GM08714 (cell line): ENCODE results near the gene ARRB1.

Source experiments
- H3K4me3 ChIP-seq: fragments of 200-500 bp; sonication (Bioruptor generic); 2 replicates; pipeline ENCODE4 v1.5.1; 2014; ENCODE audit warnings: mild to moderate bottlenecking, low read length, inconsistent platforms
- ZNF274 ChIP-seq: IDR thresholded peaks from 2 replicates; pipeline ENCODE4 v1.6.1; 2012; ENCODE audit warnings: mild to moderate bottlenecking, low read depth, low read length

The ARRB1 gene

DNA sequence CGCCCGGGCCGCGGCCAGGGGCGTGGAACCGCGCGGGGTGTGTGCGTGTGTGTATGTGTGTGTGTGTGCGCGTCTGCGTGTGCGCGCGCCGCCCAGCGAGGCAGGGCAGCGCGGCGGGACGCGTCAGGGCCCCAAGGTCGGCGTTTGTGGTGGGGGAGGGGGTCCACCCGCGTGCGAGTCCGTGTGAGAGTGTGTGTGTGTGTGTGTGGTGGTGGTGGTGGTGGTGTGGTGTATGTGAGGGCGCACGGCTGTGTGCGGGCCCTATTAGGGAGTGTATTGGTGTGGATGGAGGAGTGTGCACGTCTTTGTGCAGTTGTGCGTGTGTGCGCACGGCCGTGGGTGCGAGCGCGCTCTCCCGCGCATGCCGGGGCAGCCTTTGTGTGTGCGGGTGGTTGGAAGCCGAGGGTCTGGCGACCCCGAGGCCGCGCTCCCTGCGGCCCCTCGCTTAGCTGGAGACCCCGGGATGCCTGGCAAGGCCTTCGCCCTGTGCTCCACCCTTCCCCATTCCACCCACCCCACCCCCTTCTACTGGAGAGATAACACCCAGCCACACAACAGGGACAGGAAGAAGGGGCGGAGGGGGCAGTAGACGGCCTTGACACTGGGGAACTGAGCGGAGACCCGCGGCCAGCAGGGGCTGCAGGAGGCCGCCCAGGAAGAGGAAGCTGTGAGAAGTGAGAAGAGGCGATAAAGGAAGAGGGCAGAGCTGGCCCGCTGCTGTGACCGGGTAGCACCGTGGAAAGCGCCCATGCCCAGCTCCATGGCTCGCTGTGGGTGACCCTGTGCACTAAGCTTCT lies 528 bp upstream of the ARRB1 start:
- TF ChIP-seq ZNF274, result no peak
- peak overlapping the region; percentile 65; the same call in 1 of the 2 replicates for H3K4me3 ChIP-seq

DNA sequence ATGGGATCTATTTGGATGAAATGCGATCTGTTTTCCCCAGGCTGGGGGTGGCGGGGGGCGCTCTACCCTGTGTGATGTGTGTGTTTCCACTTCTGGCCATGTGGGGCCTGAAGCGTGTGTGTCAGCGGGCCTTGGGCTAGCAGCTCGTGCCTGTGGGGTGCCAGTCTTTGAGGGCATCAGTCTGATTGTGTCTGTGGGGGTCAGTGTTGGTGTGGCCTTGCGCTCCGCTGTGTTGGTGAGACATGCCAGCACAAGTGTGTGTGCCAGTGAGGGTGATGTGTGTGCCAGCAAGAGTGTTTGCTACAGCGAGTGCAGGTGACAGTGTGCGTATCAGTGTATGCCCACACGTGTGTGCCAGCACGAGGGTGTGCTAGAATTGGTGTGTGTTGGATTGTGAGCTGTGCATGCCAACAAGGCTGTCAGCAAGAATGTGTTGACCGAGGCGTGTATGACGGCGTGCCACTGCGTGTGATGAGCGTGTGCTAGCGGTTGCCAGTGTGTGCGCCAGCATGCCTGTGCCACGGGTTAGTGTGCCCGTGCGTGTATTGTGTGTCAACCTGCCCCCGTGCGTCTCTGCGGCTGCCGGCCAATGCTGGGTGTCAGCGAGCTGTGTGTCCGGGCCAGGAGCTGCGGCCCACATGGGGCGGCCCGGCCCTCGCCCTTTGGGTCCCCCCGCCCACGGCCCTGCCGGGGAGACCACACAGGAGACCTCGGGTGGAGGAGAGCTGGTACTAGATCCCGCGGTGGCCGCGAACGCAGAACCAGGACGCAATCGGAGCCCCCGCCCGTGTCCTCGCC lies 519 bp downstream of the ARRB1 start:
- no peak for TF ChIP-seq ZNF274
- H3K4me3 ChIP-seq, result peak overlapping the region; percentile 48; the same call in 1 of the 2 replicates

GRCh38 chr11:75350122-75350742 lies 1.2 kb downstream of the ARRB1 start:
- TF ChIP-seq ZNF274, result no peak

DNA sequence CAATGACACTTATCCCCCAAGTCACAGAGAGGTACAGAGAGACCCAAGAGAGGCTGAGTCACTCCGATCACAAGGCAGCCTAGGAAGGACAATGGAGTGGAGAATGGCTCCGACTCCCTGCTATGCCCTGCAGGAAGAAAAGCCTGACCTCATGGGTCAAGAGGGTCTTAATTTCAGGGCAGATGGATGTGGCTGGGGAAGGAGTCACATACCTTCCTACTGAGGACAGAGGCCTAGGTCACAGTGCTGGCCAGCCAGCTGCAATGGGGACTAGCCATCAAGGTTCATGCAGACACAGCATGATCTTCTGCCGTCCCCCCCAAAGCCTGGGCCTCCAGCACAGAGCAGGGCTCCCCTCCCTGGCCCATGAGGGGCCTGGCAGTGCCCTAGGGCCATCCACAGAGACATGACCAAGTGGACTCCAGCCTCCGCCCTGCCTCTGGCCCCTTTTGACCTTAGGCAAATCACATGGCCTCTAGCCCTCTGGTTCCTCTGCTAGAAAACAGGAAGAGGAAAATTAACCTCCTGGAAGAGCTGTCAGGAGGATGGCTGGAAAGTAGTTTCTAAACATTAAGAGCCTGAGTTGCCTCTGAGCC lies 1.8 kb downstream of the ARRB1 start:
- no peak for TF ChIP-seq ZNF274
- no peak overlapping the region for H3K4me3 ChIP-seq

More at GRCh38 chr11:75350122-75350742, 1.2 kb downstream of the ARRB1 start:
- no peak overlapping the region for H3K4me3 ChIP-seq

GRCh38 chr11:75347781-75348566 lies 3.5 kb downstream of the ARRB1 start:
- TF ChIP-seq ZNF274, result no peak
- H3K4me3 ChIP-seq, result no peak overlapping the region

- H3K4me3 ChIP-seq, result no peak overlapping the region
- TF ChIP-seq ZNF274, result no peak
These were observed 4.4 kb downstream of the ARRB1 start for GRCh38 chr11:75346912-75347647.

DNA sequence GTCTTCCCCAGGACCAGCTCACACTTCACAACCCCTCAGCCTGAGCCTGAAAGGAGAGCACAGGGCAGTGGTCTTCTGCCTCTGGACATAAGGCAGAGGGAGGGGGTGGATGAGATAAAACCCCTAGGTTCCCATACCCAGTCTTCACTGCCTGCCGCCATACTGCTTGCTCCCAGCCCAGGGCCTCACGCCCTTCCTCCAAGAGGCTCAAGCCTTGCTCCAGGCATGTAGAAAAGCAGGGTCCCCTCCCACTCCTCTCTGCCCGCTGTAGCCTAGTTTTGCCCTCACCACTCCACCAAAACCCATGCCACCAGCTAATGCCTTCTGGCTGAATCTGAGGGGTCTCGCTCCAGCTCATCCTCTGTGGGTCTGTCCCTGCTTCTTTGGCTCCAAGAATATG lies 5.2 kb downstream of the ARRB1 start:
- no peak for TF ChIP-seq ZNF274

DNA sequence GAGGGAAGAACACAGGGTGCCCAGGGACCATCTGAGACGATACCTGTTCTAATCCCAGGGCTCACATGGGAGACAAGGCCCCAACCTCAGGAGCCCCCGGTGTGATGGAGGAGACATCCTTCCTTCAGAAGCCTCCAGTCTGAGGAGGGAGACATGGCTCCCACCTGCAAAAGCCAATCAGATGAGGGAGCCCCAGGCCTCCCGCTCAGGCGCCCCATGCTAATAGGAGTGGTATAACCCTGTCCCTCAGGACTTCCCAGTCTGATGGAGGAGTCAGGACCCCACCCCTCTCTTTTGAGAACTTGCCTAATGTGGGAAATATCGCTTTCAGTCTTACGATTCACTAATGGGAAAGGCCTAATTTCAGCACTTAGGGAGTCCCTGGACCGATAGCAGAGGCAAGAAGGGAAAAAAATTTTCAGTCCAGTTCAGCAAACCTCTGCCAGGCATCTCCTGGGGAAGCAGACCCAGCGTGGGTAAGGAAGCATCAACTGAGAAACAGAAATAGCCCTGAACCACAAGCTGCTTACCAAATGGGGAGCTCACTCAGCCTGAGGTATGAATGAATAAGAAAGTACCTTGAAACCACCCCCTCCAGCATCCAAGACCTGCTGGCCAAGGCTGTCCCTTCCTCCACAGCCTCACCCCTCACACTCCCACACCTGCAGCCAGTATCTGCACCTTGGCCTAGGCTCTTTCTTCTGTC lies 5.9 kb downstream of the ARRB1 start:
- no peak for TF ChIP-seq ZNF274
- no peak overlapping the region for H3K4me3 ChIP-seq

More for the DNA sequence above, 5.2 kb downstream of the ARRB1 start:
- H3K4me3 ChIP-seq, result no peak overlapping the region

DNA sequence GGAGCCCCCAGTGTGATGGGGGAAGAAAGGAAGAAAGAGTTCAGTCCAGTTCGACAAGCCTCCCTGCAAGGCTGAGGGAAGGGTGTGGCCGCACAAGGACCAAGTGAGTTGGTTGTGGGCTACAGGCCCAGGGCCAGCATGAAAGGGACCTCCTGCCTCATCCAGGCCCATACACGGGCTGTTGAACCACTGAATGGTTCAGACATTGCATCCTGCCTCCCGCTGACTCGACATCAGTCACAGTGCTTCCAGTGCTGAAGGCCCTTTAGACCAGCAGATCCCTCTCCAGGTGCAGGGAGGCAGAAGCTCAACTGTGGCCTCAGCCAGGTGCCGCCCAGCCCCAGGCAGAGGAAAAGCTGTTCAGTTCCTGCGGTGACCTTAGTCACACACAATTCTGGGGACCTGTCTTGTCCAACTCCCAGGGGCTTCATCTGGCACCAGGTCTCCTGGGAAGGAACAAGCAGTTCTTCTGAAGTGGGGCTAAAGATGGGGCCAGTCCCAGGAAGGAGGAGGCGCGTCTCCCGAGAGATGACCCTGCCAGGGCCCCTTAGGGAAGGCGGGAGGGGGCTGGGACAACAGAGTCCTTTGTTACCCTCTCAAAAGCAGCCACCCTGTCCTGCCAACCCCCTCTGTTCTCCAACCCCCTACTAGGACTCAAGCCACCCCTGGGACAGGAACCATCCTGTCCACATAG lies 6.6 kb downstream of the ARRB1 start:
- no peak overlapping the region for H3K4me3 ChIP-seq
- TF ChIP-seq ZNF274, result no peak

DNA sequence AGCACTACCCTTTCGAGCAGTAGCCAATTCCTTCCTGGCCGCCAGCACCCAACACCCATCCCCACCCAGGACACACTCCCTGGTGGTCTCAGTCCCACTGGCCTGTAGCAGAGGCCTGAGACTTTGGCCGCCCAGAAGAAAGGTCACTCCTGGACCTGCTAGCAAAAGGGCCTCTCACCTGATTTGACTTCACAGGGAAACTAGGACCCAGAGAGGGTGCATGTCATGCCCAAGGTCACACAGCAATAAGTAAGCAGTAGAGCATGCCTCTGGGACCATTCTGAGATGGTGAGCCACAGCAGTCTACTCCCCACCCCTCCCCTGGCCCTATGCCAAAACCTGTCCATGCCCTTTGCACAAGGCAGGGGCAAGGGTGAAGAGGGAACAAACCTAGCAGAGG lies 7.3 kb downstream of the ARRB1 start:
- H3K4me3 ChIP-seq, result no peak overlapping the region
- TF ChIP-seq ZNF274, result no peak

DNA sequence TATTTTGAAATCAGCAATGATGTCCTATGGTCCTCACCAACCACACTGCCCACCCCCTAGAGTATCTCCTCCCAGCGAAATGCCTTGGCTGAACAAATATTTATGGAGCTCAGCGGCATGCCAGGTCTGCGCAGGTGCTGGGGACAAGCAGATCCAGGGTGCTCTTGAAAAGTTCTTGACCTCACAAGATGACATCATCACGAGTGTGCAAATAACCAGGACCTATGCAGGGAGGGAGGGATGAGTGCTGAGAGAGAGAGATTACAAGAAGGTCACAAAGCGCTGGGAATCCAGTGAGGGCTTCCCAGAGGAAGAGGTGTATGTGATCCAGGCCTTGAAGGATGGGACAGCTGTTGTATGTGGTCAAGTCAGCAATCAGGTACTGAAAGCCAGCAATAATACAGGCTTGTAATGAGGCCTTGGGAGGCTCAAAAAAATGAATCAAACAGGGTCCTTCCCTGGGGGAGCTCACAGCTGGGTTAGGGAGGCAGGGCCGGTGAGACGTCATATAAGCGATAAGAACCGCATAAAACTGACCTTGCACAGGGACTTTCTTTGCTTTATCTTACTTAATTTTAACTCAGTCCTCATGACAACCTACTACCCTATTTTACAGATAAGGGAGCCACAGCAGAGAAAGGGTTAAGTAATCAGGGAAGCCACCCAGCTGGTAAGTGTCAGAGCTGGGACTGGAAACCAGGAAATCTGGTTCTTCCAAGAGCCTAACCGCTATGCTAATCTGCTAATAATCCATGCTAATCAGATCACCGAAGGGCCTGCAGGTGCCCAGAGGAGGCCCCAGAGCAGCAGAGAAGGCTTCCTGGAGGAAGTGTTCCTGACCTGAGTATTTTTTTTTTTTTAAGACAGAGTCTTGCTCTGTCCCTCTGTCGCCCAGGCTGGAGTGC lies 8.2 kb downstream of the ARRB1 start:
- no peak overlapping the region for H3K4me3 ChIP-seq
- no peak for TF ChIP-seq ZNF274
